Muscle of leg (tissue), 11 donors: ENCODE measurements around the gene SMARCD2. TPM values are rescaled to one million over a fixed set of nuclear protein-coding genes. Genes with fewer than 3 reads are reported as not detected.

ENCODE experiments used
- DNase-seq: peaks from one replicate; pipeline ENCODE4 v3.0.0; 2013
- H3K27ac ChIP-seq: one replicate; pipeline ENCODE4 v1.5.1; 2013; ENCODE audit warnings: mild to moderate bottlenecking, low read length, control low read depth
- H3K27me3 ChIP-seq: one replicate; pipeline ENCODE4 v1.6.1; 2013; ENCODE audit warnings: low read length; ENCODE audit not compliant: control insufficient read depth, insufficient read depth
- H3K36me3 ChIP-seq: one replicate; pipeline ENCODE4 v1.6.1; 2013; ENCODE audit warnings: low read length; ENCODE audit not compliant: control insufficient read depth, insufficient read depth
- H3K4me1 ChIP-seq: one replicate; pipeline ENCODE4 v1.6.1; 2013; ENCODE audit warnings: low read length; ENCODE audit not compliant: control insufficient read depth, insufficient read depth
- H3K4me3 ChIP-seq: one replicate; pipeline ENCODE4 v1.5.1; 2013; ENCODE audit warnings: low read length, control low read depth
- H3K9me3 ChIP-seq: replicated peaks from 2 replicates; pipeline ENCODE4 v1.6.1; 2013; ENCODE audit warnings: low read depth, low read length; ENCODE audit not compliant: control insufficient read depth
- WGBS: methylation state at CpG from one replicate; pipeline ENCODE4 v1.1.5; 2013; ENCODE audit warnings: missing lambda C conversion rate; ENCODE audit not compliant: insufficient coverage; 5-methylcytosine and 5-hydroxymethylcytosine counted together
- polyA plus RNA-seq, 8 donors: library from polyadenylated mRNA; unstranded; fragments of 120-200 nt; gene quantifications; one replicate each; pipeline versions ENCODE4 v1.2.1 to v1.2.3, GENCODE V29; 2013; ENCODE audit warnings: inconsistent platforms in 1 of 8, low replicate concordance in 1 of 8; ENCODE audit not compliant: insufficient read length in 8 of 8, insufficient read depth in 1 of 8
- total RNA-seq: library from RNA; stranded (reverse); fragments of 120-200 nt; gene quantifications from one replicate; pipeline ENCODE4 v1.2.4, GENCODE V29; 2013

Gene SMARCD2
- total and polyA plus RNA-seq, 9 donors = 24.5 to 41.9 (median 33.6) TPM

- no peaks in the 10 kb centered on the region for H3K9me3 ChIP-seq
- no peak for DNase-seq
- no peaks in the 10 kb centered on the region for H3K4me1 ChIP-seq
- peaks cover 32% of the 10 kb centered on the region for H3K36me3 ChIP-seq
- H3K27me3 ChIP-seq = no peaks in the 10 kb centered on the region
- no peak overlapping the region for H3K27ac ChIP-seq
- H3K4me3 ChIP-seq = no peak overlapping the region
- no CpG with 5 or more reads among the region's 1 CpG for WGBS
Measured at GRCh38 chr17:63785556-63785955, 56.9 kb downstream of the SMARCD2 start.

DNA sequence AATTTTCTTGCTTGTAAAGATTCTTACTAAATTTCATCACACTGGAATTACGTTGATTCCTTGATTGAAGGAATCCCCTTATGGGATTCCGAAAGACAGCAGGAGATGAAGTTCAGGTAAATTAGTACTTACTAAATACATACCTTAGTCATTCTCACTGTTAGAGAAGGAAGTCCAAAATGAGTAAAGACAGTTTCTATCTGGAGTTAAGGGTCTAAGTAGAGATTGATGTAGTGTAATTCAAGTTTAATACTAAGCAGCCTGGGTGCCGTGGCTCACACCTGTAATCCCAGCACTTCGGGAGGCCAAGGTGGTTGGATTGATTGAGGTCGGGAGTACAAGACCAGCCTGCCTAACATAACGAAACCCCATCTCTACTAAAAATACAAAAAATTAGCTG, 59.0 kb downstream of the SMARCD2 start:
- H3K36me3 ChIP-seq = peaks cover 30% of the 10 kb centered on the region
- H3K4me1 ChIP-seq = no peaks in the 10 kb centered on the region
- no CpG with 5 or more reads among the region's 6 CpGs for WGBS
- H3K4me3 ChIP-seq = no peak overlapping the region
- H3K27ac ChIP-seq = no peak overlapping the region
- no peak for DNase-seq
- no peaks in the 10 kb centered on the region for H3K9me3 ChIP-seq
- no peaks in the 10 kb centered on the region for H3K27me3 ChIP-seq

Other genes with a start within 250 kb of the SMARCD2 start
- gene TACO1, start 241.8 kb downstream of the SMARCD2 start, total RNA-seq = 10.2 TPM
- 10 to 100 TPM; 16.6 to 18.8 (median 17.5) TPM for gene TACO1, start 241.8 kb downstream of the SMARCD2 start, polyA plus RNA-seq
- gene MAP3K3, start 220.3 kb downstream of the SMARCD2 start, total RNA-seq = 23.7 TPM
- 10 to 100 TPM; 20.5 to 26.7 (median 22.7) TPM for gene MAP3K3, start 220.3 kb downstream of the SMARCD2 start, polyA plus RNA-seq
- gene LIMD2, start 142.6 kb downstream of the SMARCD2 start, total RNA-seq = 7.7 TPM
- 10 to 100 TPM in 5 of 8 donors, 1 to 10 TPM in 3; 9.0 to 15.5 (median 11.7) TPM for gene LIMD2, start 142.6 kb downstream of the SMARCD2 start, polyA plus RNA-seq
- gene STRADA, start 100.9 kb downstream of the SMARCD2 start, total RNA-seq = 15.1 TPM
- gene STRADA, start 100.9 kb downstream of the SMARCD2 start, polyA plus RNA-seq = 10 to 100 TPM; 20.3 to 35.4 (median 26.1) TPM
- gene CCDC47, start 69.1 kb downstream of the SMARCD2 start, total RNA-seq = 39.1 TPM
- gene CCDC47, start 69.1 kb downstream of the SMARCD2 start, polyA plus RNA-seq = 10 to 100 TPM; 42.5 to 65.9 (median 52.9) TPM
- gene DDX42, start 68.5 kb downstream of the SMARCD2 start, total RNA-seq = 61.8 TPM
- 100 to 1,000 TPM in 4 of 8 donors, 10 to 100 TPM in 4; 85.6 to 110 (median 96.5) TPM for gene DDX42, start 68.5 kb downstream of the SMARCD2 start, polyA plus RNA-seq
- 20.3 TPM for gene PSMC5, start 15.3 kb downstream of the SMARCD2 start, total RNA-seq
- gene PSMC5, start 15.3 kb downstream of the SMARCD2 start, polyA plus RNA-seq = 100 to 1,000 TPM; 101 to 127 (median 114) TPM
- 29.1 TPM for gene FTSJ3, start 15.0 kb downstream of the SMARCD2 start, total RNA-seq
- 10 to 100 TPM; 35.2 to 45.4 (median 37.5) TPM for gene FTSJ3, start 15.0 kb downstream of the SMARCD2 start, polyA plus RNA-seq
- gene CSH2, start 31.0 kb upstream of the SMARCD2 start, total RNA-seq = 8.5 TPM
- 10 to 100 TPM in 1 of 8 donors, 1 to 10 TPM in 4, under 1 TPM in 2, not detected in 1; 0.31 to 10.1 (median 2.7) TPM for gene CSH2, start 31.0 kb upstream of the SMARCD2 start, polyA plus RNA-seq
- 0.27 TPM for gene GH2, start 39.3 kb upstream of the SMARCD2 start, total RNA-seq
- under 1 TPM in 1 of 8 donors, not detected in 7; 0.35 TPM for gene GH2, start 39.3 kb upstream of the SMARCD2 start, polyA plus RNA-seq
- gene CSH1, start 53.9 kb upstream of the SMARCD2 start, total RNA-seq = 21.9 TPM
- 10 to 100 TPM in 2 of 8 donors, 1 to 10 TPM in 5, under 1 TPM in 1; 0.78 to 15.9 (median 3.9) TPM for gene CSH1, start 53.9 kb upstream of the SMARCD2 start, polyA plus RNA-seq
- 0.27 TPM for gene CSHL1, start 68.6 kb upstream of the SMARCD2 start, total RNA-seq
- under 1 TPM in 3 of 8 donors, not detected in 5; 0.28 to 0.55 (median 0.30) TPM for gene CSHL1, start 68.6 kb upstream of the SMARCD2 start, polyA plus RNA-seq
- gene GH1, start 76.2 kb upstream of the SMARCD2 start, total RNA-seq = not detected
- under 1 TPM in 1 of 8 donors, not detected in 7; 0.18 TPM for gene GH1, start 76.2 kb upstream of the SMARCD2 start, polyA plus RNA-seq
- 3.8 TPM for gene CD79B, start 89.6 kb upstream of the SMARCD2 start, total RNA-seq
- gene CD79B, start 89.6 kb upstream of the SMARCD2 start, polyA plus RNA-seq = 1 to 10 TPM; 1.8 to 4.3 (median 2.5) TPM
- gene SCN4A, start 130.2 kb upstream of the SMARCD2 start, total RNA-seq = 23.3 TPM
- gene SCN4A, start 130.2 kb upstream of the SMARCD2 start, polyA plus RNA-seq = 10 to 100 TPM; 16.3 to 46.8 (median 36.8) TPM
- gene PRR29, start 155.7 kb upstream of the SMARCD2 start, total RNA-seq = 0.75 TPM
- gene PRR29, start 155.7 kb upstream of the SMARCD2 start, polyA plus RNA-seq = 1 to 10 TPM; 1.9 to 4.0 (median 3.0) TPM
- 34.3 TPM for gene ICAM2, start 177.9 kb upstream of the SMARCD2 start, total RNA-seq
- gene ICAM2, start 177.9 kb upstream of the SMARCD2 start, polyA plus RNA-seq = 10 to 100 TPM; 26.4 to 35.1 (median 30.3) TPM